Measurements from ENCODE around the gene AMMECR1. TPM values are rescaled to one million over a fixed set of nuclear protein-coding genes. Genes with fewer than 3 reads are reported as not detected.
A peak's percentile ranks its signal among the peaks of the same experiment; 100 is the strongest.

The AMMECR1 gene
- total and polyA plus RNA-seq, 2 experiments from 2014 or later, result 10.5 to 20.0 TPM

GRCh38 chrX:110215411-110215810 is 102.5 kb downstream of the AMMECR1 start:
- H3K27me3 ChIP-seq, result no peaks in the 10 kb centered on the region
- no peaks in the 10 kb centered on the region for H3K4me1 ChIP-seq (ENCODE audit: low read depth)
- TF ChIP-seq CTCF (IDR thresholded peaks at IDR 0.05; ENCODE audit: low read depth, low read length), result no peak
- H3K9me3 ChIP-seq (ENCODE audit: low read depth), result no peaks in the 10 kb centered on the region
- H3K36me3 ChIP-seq, result peaks cover 5% of the 10 kb centered on the region
- H3K27ac ChIP-seq, result no peak overlapping the region
- no peak overlapping the region for H3K4me3 ChIP-seq
- no peak for DNase-seq (ENCODE audit: low read depth in 1 of 2, low spot score in 1 of 2)

- H3K36me3 ChIP-seq, result peaks cover 5% of the 10 kb centered on the region
- H3K9me3 ChIP-seq (ENCODE audit: low read depth), result no peaks in the 10 kb centered on the region
- no peaks in the 10 kb centered on the region for H3K27me3 ChIP-seq
- H3K27ac ChIP-seq, result no peak overlapping the region
- no peaks in the 10 kb centered on the region for H3K4me1 ChIP-seq (ENCODE audit: low read depth)
- no peak overlapping the region for H3K4me3 ChIP-seq
- TF ChIP-seq CTCF (IDR thresholded peaks at IDR 0.05; ENCODE audit: low read depth, low read length), result no peak
- no peak for DNase-seq (ENCODE audit: low read depth in 1 of 2, low spot score in 1 of 2)
These were observed 103.2 kb downstream of the AMMECR1 start for GRCh38 chrX:110214684-110215083.

GRCh38 chrX:110213183-110213582 is 104.7 kb downstream of the AMMECR1 start:
- Histone ChIP-seq H3K36me3 (peaks cover 5% of the 10 kb centered on the region), H3K4me3 (no peak overlapping the region), H3K4me1 (ENCODE audit: low read depth) (no peaks in the 10 kb centered on the region), H3K27me3 (no peaks in the 10 kb centered on the region), H3K9me3 (ENCODE audit: low read depth) (no peaks in the 10 kb centered on the region), H3K27ac (no peak overlapping the region)
- no peak for TF ChIP-seq CTCF (IDR thresholded peaks at IDR 0.05; ENCODE audit: low read depth, low read length)
- DNase-seq (ENCODE audit: low read depth in 1 of 2, low spot score in 1 of 2), result no peak

- H3K9me3 ChIP-seq (ENCODE audit: low read depth), result no peaks in the 10 kb centered on the region
- peak; percentile 22 for TF ChIP-seq CTCF (IDR thresholded peaks at IDR 0.05; ENCODE audit: low read depth, low read length)
- no peak for DNase-seq (ENCODE audit: low read depth in 1 of 2, low spot score in 1 of 2)
- H3K36me3 ChIP-seq, result peaks cover 5% of the 10 kb centered on the region
- H3K4me3 ChIP-seq, result no peak overlapping the region
- H3K4me1 ChIP-seq (ENCODE audit: low read depth), result no peaks in the 10 kb centered on the region
- no peaks in the 10 kb centered on the region for H3K27me3 ChIP-seq
- no peak overlapping the region for H3K27ac ChIP-seq
These were observed 105.6 kb downstream of the AMMECR1 start for GRCh38 chrX:110212299-110212698.

GRCh38 chrX:110211340-110211739 is 106.5 kb downstream of the AMMECR1 start:
- no peaks in the 10 kb centered on the region for H3K9me3 ChIP-seq (ENCODE audit: low read depth)
- no peak overlapping the region for H3K4me3 ChIP-seq
- no peak for TF ChIP-seq CTCF (IDR thresholded peaks at IDR 0.05; ENCODE audit: low read depth, low read length)
- no peaks in the 10 kb centered on the region for H3K27me3 ChIP-seq
- no peak for DNase-seq (ENCODE audit: low read depth in 1 of 2, low spot score in 1 of 2)
- no peaks in the 10 kb centered on the region for H3K4me1 ChIP-seq (ENCODE audit: low read depth)
- peaks cover 5% of the 10 kb centered on the region for H3K36me3 ChIP-seq
- no peak overlapping the region for H3K27ac ChIP-seq
